T47D (cell line): ENCODE measurements around the gene CFDP1.
"Not testable (repeated sequence)": the region's sequence is repeated elsewhere in the genome, so short reads cannot be mapped to it uniquely, and the experiment has no call there.

Experiments used
- DNase-seq, 2 experiments: peaks; one replicate each; pipeline versions ENCODE4 v3.0.0 to v3.0.0-alpha.2; 2011 to 2012; ENCODE audit warnings: low read depth in 1 of 2, low spot score in 1 of 2
- JUND ChIP-seq: IDR thresholded peaks from 2 replicates; pipeline ENCODE4 v1.6.1; 2012; ENCODE audit warnings: low read depth
- in situ Hi-C: cut with HindIII; loops from 2 replicates; pipeline ENCODE4 v1.10.0; 2016; ENCODE audit warnings: low sequenced_read_pairs, low pct_unique_long_range_greater_than_20kb

Gene CFDP1

DNA sequence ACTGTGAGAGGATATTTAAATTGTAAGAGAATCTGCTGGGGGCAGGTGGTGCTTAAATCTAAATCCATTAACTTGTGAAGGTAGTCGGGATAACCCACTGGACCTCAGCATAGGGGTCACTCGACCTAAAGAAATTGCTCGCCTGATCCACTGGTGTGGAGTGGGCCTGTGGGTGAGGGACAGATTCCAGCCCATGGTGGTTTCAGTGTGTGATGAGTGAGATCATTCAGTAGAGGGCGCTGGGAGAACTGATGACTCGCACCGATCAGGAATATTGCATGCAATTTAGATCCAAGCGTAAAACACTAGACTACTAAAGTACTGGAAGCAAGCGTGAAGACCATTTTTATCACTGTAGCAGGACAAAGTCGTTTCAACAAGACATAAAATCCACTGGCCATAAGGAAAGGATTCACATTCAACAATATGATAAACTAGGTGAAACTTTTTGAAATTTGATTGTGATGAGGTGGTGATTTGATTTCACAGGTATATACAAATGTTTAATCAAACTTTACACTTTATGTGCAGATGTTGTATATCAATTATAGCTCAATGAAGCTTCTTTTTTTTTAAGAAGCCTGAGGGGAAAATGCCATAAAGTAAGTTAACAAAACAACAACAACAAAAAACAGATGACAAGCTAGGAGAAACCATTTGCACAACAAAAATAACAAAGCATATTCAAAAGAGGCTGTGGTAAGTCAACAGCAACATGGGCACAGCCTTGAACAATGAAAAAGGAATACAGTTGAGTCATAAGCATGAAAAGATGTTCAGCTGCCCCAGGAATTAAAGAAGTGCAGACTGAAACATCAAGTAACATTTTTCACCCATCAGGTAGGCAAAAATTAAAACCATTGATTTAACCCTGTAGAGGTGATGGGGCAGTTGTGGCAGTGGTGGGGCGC is 38.7 kb upstream of the CFDP1 start:
- peak; percentile 75 to 82 for DNase-seq
- in situ Hi-C loops: no loop called here
- TF ChIP-seq JUND: no peak

DNA sequence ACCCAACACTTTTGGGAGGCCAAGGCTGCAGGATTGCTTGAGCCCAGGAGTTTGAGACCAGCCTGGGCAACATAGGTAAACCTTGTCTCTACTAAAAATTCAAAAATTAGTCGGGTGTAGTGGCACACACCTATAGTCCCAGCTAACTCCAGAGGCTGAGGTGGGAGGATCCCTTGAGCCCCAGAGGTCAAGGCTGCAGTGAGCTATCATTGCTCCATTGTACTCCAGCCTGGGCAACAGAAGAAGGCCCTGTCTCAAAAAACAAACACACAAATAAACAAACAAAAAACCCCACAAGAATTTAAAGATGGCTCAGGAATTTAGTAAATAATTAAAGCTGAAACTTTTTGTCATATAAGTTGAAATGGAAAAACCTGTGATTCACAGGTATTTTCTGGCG is 33.5 kb upstream of the CFDP1 start:
- no peak for DNase-seq
- TF ChIP-seq JUND: no peak
- in situ Hi-C loops: no loop called here

DNA sequence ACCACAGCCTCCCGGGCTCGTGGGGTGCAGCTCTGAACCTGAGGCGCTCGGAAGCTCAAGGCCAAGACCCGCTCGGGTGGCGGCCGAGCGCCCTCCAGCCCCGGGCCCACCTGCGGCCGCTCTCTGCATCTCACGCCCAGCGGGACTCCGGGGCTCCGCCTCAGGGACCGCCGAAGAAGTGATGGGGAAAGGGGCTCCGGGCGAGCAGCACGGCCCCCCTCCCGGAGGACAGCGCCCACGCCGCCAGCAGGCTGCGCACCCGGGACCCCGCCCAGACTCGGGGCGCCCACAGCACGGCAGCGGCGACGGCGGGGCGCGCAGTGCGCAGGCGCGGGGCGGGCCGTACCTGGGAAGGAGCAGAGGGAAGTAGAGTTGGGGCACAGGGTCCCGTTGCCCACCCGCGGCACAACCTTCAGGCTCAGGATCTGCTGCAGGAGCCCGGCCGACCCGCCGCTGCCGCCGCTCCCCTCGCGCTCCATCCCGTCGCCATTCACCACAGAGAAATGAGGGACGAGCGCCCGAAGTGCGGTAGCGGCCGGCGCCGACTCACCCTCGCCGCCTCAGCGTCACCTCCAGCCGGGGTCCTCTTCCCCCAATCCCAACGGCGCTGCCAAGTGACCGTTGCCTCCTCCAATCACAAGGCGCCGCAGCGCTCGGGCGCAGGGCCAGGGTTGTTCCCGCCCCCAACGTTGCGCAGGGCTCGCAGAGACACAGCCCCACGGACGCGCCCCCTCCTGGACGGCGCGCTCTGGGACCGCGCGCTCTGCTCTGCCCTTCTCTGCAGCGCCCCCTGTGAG is 31.0 kb upstream of the CFDP1 start, which contains the start of gene TMEM170A:
Gene TMEM170A, minus strand, starts transcription at position 568 of the 797 bp plus-strand sequence. Its CDS starts 89 bp downstream, at position 479.
- TF ChIP-seq JUND: no peak

DNA sequence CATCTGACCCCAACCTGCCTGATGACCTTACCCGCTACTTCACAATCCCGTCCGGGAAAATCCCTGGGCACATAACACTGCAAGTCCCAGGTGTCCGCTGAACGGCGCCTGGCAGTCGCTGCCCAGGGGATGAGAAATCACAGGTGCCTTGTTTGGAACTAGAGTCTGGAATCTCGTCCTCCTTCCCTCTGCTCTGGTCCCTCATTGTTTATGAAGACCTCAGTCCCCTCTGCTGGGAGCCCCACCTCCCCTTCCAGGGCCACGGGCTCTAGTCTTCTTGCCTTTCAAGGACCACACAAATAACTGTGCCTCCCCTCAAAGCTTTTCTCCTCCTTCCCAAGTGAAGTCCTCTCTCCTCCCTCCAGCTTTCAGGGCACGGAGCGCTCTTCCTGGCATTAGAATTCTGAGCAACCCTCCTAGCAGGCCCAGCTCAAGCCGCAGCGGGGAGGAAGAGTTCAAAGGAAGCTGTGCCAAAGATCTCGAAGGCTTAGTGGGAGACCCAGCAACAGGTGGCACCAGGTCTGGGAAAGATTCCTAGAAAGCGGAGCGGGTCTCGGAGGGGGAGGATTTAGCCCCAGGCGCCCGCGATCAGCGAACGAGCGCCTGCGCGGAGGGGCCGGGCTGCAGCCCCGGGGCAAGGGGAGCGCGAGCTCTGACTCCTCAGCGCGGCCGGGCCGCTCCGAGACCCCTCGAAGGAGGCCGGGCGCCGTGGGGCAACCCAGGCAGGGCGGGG is 30.3 kb upstream of the CFDP1 start:
- in situ Hi-C loops: not testable (repeated sequence)
- DNase-seq: peak in 1 of 2 experiments; percentile 44

More for the DNA sequence above, 31.0 kb upstream of the CFDP1 start, which contains the start of gene TMEM170A:
- DNase-seq: peak; percentile 93 to 99
- in situ Hi-C loops: no loop called here

DNA sequence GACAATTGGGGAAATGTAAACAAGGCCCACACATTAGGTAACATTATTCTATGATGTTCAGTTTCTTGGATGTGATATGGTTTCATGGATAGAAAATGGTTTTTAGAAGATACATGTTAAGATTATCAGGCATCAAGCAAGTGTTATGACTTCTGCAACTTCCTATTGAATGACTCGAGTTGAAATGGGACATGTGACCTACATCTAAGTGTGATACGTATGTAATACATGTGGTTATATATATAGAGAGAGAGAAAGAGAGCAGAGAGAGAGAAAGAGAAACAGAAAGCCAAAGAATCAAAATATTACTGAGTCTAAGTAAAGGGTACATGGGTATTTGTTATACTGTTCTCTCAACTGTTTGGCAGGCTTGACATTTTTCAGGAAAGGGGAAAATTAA is 29.5 kb upstream of the CFDP1 start:
- in situ Hi-C loops: no loop called here
- DNase-seq: no peak
- TF ChIP-seq JUND: no peak

DNA sequence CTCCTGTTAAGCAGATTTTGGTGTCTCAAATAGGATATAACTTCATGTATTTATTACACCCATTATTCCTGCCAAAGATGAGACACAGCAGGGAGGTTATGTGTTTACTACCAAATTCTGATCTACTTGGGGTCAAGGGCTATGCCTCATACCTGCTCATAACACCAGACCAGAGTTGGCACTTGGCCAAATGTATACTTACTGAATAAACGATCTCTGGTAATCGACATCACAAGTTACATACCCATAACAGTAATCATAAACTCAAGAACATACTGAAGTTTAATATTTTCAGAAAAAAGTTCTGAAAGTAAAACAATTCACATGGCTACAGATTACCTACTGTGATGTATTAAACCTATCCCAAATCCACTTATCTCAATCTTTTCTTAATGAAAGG is 28.3 kb upstream of the CFDP1 start:
- in situ Hi-C loops: no loop called here
- no peak for TF ChIP-seq JUND
- DNase-seq: no peak

DNA sequence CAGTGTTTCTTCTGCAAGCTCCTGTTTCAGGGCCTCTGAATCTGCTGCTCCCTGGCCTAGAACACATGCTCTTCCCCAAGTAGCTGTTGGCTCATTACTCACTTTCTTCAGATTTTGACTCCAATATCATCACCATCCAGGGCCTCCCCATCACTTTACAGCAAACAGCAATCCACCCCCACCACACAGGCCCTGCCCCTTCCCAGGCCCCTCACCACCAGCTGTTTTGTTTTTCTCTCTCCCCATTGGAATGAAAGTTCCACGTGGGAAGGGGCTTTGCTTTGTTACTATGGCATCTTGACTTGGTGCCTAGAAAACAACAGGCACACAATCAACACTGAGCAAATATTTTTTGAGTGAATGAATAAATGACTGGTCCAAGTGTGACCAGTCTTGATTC is 27.1 kb upstream of the CFDP1 start:
- DNase-seq: no peak
- in situ Hi-C loops: no loop called here
- TF ChIP-seq JUND: no peak

DNA sequence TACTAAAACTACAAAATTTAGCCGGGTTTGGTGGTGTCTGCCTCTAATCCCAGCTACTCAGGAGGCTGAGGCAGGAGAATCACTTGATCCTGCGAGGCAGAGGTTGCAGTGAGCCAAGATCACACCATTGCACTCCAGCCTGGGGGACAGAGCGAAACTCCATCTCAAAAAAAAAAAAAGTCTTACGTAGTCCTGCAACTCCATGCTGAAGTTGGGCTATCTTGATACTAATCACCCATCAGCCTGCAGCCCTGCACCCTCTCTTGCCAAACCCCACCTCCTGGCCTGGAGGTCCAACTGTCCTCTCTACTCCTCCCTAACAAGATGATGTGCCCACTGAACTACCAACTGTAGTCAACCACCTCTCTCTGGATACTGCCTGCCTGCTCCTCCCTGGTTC is 26.4 kb upstream of the CFDP1 start:
- DNase-seq: no peak
- no peak for TF ChIP-seq JUND
- in situ Hi-C loops: no loop called here

DNA sequence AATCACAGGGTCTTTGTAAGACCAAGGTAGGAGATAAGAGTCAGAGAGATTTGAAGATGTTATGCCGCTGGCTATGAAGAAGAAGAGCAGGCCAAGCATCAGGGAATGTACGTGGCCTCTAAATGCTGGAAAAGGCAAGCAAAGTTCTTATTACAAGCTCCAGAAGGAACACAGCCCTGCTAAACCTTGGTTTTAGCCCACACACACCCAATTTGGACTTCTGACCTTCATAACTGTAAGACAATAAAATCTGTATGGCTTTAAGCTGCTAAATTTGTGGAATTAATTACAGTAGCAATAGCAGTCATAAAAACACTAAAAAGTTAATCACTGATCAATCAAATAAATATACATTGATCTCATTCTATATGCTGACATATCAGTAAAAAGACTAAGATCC is 25.1 kb upstream of the CFDP1 start:
- in situ Hi-C loops: no loop called here
- DNase-seq: no peak
- TF ChIP-seq JUND: no peak

DNA sequence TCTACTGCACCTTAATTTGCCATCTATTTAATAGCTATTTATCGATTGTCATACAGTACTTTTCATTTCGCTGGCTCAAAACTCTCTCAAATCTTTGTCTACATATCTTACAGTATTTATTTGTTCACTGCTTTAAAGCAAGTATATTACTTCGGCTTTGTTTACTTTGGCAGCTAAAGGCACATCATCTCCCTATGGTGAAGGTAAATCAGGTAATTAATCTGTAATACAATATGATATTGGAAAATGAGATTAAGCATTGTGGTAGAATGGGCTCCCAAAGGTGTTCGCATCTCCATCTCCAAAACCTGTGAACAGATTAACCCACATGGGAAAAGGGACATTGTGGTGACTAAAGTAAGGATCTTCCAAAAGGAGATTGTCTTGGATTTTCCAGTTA is 24.7 kb upstream of the CFDP1 start:
- DNase-seq: no peak
- in situ Hi-C loops: no loop called here
- no peak for TF ChIP-seq JUND

DNA sequence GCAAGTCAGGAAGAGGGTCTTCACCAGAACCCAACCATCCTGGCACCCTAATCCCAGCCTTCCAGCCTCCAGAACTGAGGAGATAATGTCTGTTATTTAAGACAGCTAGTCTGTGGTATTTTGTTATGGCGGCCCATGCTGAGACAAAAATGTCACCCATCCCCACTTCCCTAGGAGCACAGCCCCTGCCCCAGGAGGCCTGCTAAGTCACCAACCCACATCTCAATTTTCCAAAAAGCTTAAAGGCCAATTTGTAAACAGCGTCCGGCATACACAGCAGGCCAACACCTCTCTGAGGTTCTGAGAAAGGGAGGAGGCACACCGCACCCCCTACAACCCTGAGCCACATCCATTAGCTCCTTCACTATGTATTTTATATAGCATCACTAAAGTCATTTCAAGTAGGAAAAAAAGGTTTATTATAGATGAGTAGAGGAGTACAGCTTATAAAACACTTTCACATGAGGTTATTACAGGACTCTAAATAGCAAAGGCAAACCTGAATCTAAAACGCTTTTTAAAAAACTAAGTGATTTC is 24.2 kb upstream of the CFDP1 start:
- DNase-seq: no peak
- TF ChIP-seq JUND: no peak
- in situ Hi-C loops: no loop called here

DNA sequence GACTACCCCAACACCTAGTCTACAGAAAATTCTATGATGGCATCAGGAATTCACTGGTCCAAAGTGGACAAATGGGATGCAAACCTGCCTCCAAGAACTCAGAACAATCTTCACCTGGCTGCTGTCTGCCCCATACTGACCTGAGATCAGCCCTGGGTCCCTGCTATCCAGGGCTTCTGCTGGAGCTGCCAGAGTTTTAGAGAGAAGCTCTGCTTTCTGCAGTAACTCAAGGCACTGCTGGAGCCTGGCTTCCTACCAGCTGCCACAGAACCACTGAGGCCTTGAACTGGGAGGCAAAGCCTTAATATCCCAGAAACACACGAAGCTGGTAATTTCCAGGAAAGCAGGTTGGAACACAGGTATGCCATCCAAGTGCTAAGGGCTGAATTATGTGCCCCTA is 23.7 kb upstream of the CFDP1 start:
- in situ Hi-C loops: no loop called here
- DNase-seq: no peak
- no peak for TF ChIP-seq JUND

DNA sequence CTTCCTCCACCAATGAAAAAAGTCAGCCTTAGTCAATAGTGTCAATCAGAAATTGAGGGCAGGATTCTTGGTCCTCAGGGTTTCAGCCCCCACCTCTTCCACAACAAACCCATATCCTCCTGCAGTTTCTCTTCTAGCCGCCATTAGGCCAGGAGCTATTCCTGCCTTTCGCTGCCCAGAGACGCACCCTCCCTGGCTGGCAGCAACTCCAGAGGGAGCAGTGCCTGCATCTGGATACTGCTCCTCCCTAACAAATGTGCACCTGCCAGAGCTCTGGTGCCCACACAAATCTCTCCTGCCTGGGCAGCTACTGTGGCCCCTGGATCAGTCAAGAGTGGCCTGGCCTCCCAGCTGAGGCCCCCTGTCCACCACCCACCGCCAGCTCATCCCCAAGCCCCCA is 23.2 kb upstream of the CFDP1 start:
- in situ Hi-C loops, DNase-seq: not testable (repeated sequence)
